HFFc6 (cell line): Measurements from ENCODE around the gene AKAP13. TPM values are rescaled to one million over a fixed set of nuclear protein-coding genes. Genes with fewer than 3 reads are reported as not detected.

Experiments
- DNase-seq: peaks from one replicate; pipeline ENCODE4 v3.0.0-alpha.2; 2018
- H3K27ac Mint-ChIP-seq: 2 replicates; pipeline ENCODE4 v1.8.0; 2020; ENCODE audit warnings: mild to moderate bottlenecking, mixed read lengths
- H3K27me3 Mint-ChIP-seq: 2 replicates; pipeline ENCODE4 v1.8.0; 2021; ENCODE audit warnings: mild to moderate bottlenecking, moderate library complexity, mixed read lengths; ENCODE audit not compliant: insufficient read depth
- H3K36me3 Mint-ChIP-seq: 2 replicates; pipeline ENCODE4 v1.8.0; 2021; ENCODE audit warnings: low read depth, mixed read lengths
- H3K4me1 Mint-ChIP-seq: 2 replicates; pipeline ENCODE4 v1.8.0; 2020; ENCODE audit warnings: low read depth, mixed read lengths
- H3K4me3 Mint-ChIP-seq: 2 replicates; pipeline ENCODE4 v1.8.0; 2020; ENCODE audit warnings: mild to moderate bottlenecking, moderate library complexity, mixed read lengths
- H3K9me3 Mint-ChIP-seq: 2 replicates; pipeline ENCODE4 v1.8.0; 2020; ENCODE audit warnings: mild to moderate bottlenecking, mixed read lengths
- CTCF ChIP-seq: fragments of 200-600 bp; sonication (generic); IDR thresholded peaks from 2 replicates; pipeline ENCODE4 v1.5.0; 2021; ENCODE audit warnings: antibody characterized with exemption, mild to moderate bottlenecking
- total RNA-seq, 6 experiments: library from RNA; stranded (reverse); fragmentation: NEBNext Ultra II Directional; extraction: Animal tissue kit (Norgen Biotek cat#: 25700); gene quantifications; 2 replicates in 1 of 6; 3 replicates in 5 of 6; pipeline ENCODE4 v1.2.3, GENCODE V29; 2021

The AKAP13 gene
- total RNA-seq, 6 experiments from 2014 or later, result 29.0 to 51.3 (median 35.6) TPM

DNA sequence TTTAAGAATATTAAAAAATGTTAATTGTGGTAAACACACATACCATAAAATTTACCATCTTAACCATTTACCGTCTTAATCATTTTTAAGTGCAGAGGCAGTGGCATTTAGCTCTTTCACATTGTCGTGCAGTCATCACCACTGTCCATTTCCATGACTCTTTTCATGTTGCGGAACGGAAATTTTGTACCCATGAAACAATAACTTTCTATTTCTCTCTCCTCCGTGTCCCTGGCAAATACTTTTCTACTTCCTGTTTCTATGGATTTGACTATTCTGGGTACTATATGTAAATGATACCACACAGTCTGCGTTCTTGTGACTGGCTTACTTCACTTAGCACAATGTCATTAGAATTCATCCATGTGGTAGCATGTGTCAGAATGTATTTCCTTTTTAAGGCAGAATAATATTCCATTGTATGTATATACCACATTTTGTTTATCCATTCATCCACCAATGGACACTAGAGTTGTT is 27.9 kb downstream of the AKAP13 start:
- TF ChIP-seq CTCF, result no peak
- peaks cover 88% of the 10 kb centered on the region for H3K4me1 Mint-ChIP-seq
- DNase-seq, result no peak
- H3K9me3 Mint-ChIP-seq, result no peaks in the 10 kb centered on the region
- H3K27ac Mint-ChIP-seq, result peak overlapping the region; percentile 54
- H3K27me3 Mint-ChIP-seq, result no peaks in the 10 kb centered on the region; the same call in 1 of the 2 replicates
- peak overlapping the region; percentile 9; the same call in 1 of the 2 replicates for H3K4me3 Mint-ChIP-seq
- peaks cover 12% of the 10 kb centered on the region; the same call in 1 of the 2 replicates for H3K36me3 Mint-ChIP-seq

- peak overlapping the region; percentile 69 for H3K4me3 Mint-ChIP-seq
- DNase-seq, result peak; percentile 18
- H3K27ac Mint-ChIP-seq, result peak overlapping the region; percentile 52; the same call in 1 of the 2 replicates
- peaks cover 12% of the 10 kb centered on the region; the same call in 1 of the 2 replicates for H3K36me3 Mint-ChIP-seq
- no peak for TF ChIP-seq CTCF
- no peaks in the 10 kb centered on the region; the same call in 1 of the 2 replicates for H3K27me3 Mint-ChIP-seq
- H3K9me3 Mint-ChIP-seq, result no peaks in the 10 kb centered on the region
- H3K4me1 Mint-ChIP-seq, result peaks cover 88% of the 10 kb centered on the region
Measured at GRCh38 chr15:85412066-85412465, 31.7 kb downstream of the AKAP13 start.

DNA sequence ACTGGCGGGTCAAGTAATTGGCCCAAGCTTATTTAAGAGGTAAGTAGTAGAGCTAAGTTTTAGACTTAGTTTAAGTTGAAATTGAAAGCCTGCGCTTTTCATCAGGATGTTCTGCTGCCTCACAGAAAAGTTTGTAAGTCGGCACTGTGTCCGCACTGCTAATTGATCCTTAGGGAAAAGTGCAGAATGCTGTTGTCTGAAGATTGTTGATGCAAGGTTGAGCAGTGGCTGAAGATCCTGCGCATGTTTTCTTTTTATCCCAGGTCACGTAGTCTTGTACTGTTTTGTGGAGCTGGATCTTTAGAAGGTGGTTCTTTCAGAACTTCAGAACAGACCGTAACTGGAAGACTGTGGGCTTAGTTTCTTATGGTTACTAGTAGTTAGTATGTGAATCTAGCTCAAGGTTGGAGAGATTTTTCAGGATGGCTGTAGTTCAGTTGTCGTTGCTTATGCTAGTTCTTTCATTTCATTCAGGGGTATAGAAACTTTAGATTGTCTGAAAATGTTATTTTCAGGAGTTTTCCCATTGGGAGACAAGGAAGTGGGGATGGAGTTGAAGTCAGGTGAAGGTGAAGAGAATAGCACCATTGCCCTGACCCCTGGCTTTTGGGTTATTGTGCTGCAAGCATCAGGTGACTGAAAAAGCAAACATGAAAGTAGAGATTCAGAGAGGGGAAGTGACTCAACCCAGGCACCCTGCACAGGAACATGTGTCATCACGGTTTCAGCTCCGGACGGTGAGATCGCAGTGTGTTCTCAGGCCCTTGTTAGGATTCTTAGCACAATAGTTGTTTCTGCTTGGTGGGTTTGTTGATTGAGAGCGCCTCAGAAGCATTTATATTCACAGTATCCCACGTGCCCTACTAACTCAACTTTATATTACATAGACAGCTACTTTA is 32.8 kb downstream of the AKAP13 start:
- peak; percentile 49; the same call in 1 of the 2 replicates for TF ChIP-seq CTCF
- peak; percentile 78 for DNase-seq
- Mint-ChIP-seq H3K4me1 (peaks cover 84% of the 10 kb centered on the region), H3K27me3 (no peaks in the 10 kb centered on the region; the same call in 1 of the 2 replicates), H3K36me3 (peaks cover 12% of the 10 kb centered on the region; the same call in 1 of the 2 replicates), H3K27ac (peak overlapping the region; percentile 81), H3K4me3 (peak overlapping the region; percentile 79), H3K9me3 (no peaks in the 10 kb centered on the region)

DNA sequence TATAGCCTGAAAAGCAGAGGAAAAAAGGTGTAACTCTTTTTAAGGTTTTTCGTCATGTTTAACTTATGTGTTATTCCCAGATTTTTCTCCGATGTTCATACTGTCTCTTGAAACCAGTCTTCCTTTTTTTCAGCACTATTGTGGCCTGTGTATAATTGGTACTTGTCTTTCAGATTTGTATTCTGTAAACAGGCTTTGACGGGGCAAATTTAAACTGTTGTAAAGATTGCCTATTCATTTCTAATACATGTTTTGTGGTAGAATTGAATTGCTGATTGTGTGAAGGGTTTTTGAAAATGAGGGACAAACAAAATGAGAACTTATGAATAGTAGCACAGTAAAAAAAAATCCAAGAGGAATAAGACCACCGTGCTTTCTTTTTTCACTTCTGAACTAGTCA is 33.6 kb downstream of the AKAP13 start:
- no peak for DNase-seq

DNA sequence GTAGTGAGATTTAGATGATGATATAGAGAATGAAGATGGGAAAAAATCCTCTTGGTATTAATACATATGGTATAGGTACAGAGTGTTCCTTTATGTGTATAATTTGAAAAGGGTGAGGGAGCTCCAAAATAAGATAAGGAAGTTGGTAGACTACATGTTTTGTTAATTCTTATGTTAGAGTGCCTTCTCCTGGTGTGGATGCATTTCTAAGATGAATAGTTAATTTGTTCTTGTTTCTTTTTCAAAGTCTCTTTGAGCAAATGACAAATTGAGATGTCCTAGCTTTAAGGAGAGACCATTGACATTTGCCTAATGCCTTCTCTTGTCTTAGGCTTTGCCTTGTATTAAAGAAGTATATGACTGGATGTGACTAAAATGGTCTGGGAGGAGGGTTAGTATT is 34.1 kb downstream of the AKAP13 start:
- peak; percentile 46; the same call in 1 of the 2 replicates for TF ChIP-seq CTCF
- Mint-ChIP-seq H3K4me3 (peak overlapping the region; percentile 79), H3K36me3 (peaks cover 16% of the 10 kb centered on the region), H3K27me3 (no peaks in the 10 kb centered on the region; the same call in 1 of the 2 replicates), H3K9me3 (no peaks in the 10 kb centered on the region), H3K4me1 (peaks cover 89% of the 10 kb centered on the region), H3K27ac (peak overlapping the region; percentile 81)
- DNase-seq, result no peak

More for the DNA sequence above, 33.6 kb downstream of the AKAP13 start:
- Mint-ChIP-seq H3K4me1 (peaks cover 85% of the 10 kb centered on the region), H3K9me3 (no peaks in the 10 kb centered on the region), H3K36me3 (peaks cover 12% of the 10 kb centered on the region; the same call in 1 of the 2 replicates), H3K27ac (peak overlapping the region; percentile 81), H3K27me3 (no peaks in the 10 kb centered on the region; the same call in 1 of the 2 replicates), H3K4me3 (peak overlapping the region; percentile 79)
- no peak for TF ChIP-seq CTCF
